GM18909 (cell line): ENCODE results near the gene BHMT2.

ENCODE experiments used
- ATAC-seq: cut with Tn5 transposase; IDR thresholded peaks from one replicate; pipeline ENCODE4 v1.9.1; 2021; ENCODE audit warnings: mild to moderate bottlenecking; ENCODE audit not compliant: unreplicated experiment, poor library complexity

BHMT2 gene

GRCh38 chr5:79059674-79060073 lies 9.9 kb upstream of the BHMT2 start:
- ATAC-seq = no peak

- no peak for ATAC-seq
Observed at GRCh38 chr5:79062436-79062835, 7.1 kb upstream of the BHMT2 start.

DNA sequence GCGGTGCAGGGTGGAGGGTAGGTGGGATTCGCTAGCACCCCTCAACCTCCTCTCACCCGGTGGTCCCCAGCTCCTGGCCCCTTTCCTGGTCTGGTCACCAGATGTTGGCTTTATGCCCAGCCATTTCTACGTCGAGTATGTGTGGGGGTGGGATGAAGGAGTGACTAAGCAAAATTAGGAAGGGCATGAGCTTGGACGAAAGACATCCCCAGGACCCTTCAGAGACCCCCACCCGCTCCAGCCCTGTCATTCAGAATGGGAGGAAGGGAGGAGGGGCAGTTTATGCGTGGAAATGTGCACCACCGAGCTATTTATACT lies 742 bp downstream of the BHMT2 start:
- ATAC-seq = no peak

DNA sequence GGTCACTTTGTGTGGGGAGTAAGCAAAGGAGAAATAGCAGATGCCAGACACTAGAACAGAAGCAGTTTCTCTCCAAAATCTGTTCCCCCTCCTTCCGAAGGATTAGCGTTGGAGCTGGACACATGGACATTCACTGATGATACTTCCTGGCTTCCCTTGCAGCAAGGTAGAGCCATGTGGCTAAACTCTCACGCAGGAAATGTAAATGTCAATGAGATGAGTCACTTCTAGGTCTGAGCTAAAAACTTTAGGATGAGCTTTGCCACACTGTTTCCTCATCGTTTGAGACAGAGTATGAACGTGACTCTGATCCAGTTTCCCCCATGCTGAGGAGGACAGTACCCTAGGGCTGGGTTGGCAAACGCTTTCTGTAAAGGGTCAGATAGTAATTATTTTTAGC lies 5.1 kb downstream of the BHMT2 start:
- ATAC-seq = no peak

- no peak for ATAC-seq
Observed at GRCh38 chr5:79075646-79076426, 6.3 kb downstream of the BHMT2 start.

DNA sequence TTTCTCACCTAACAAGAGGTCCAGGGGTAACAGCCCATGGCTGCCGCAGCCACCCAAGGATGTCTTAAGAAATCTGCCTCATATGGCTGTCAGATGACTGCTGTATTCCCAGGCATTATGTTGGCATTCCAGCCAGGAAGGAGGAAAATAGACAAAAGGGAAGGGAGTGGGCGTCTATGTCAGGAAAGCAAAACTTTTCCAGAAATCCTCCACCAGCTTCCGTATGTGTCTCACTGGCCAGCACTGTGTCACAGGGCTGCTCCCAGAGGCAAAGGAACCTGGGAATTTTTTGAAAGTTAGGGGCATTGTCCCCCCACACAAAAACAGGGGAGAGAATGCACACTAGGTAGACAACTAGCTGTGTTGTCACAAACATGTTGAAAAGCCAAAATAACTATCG lies 7.3 kb downstream of the BHMT2 start:
- ATAC-seq = no peak

- no peak for ATAC-seq
Observed at GRCh38 chr5:79077680-79078365, 8.3 kb downstream of the BHMT2 start.

DNA sequence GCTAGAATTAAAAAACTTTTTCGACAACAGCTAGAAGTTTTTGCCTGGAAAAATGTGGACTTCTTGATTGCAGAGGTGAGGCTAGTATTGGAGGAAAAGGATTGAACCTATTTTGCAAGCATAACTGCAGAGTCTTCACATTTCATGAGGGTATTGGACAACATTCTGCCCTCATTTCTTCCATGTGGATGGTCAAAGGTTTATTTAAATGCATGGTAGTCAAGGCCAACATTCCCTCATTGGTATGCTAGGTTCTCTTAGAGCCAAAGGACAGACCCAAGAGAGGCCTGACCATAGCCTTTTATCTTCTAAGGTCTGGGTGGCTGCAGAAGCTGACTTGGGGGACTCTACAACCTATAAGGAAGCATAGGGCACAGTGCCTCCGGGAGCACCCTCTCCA lies 11.2 kb downstream of the BHMT2 start:
- ATAC-seq = no peak

DNA sequence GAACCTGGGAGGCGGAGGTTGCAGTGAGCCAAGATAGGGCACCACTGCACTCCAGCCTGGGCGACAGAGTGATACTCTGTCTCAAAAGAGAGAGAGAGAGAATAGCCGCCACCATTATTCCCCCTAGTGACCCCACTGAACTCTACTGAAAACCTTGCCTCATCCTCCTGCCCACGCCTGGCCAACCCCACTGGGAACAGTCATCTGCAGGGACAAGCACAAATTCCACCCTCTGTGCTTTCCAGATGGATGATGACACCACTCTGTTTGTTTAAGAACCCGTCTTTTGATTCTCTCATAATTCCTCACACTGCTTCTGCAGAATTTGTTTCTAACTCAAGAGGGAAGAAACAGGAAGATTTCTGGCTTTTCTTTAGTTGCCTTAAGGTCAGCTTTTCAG lies 12.2 kb downstream of the BHMT2 start:
- ATAC-seq = no peak

DNA sequence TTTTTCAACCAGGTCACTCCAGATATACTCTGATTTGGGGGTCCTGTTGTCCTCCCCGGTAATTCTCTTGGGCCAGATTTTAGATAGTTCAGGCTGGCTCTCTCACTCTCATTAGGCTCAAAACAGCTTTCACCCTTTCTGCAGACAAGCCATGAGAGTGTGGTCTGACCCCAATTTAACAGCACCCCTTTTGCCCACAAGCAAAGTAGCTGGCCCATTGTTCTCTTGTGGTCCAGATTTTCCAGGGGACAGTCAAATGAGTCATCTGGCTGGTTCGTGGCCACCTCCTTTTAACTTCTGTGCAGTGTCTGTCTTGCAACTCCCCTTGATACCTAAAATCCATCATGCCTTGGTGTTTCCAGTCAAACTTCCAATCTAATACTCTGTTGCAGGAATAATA lies 16.5 kb downstream of the BHMT2 start:
- no peak for ATAC-seq

DNA sequence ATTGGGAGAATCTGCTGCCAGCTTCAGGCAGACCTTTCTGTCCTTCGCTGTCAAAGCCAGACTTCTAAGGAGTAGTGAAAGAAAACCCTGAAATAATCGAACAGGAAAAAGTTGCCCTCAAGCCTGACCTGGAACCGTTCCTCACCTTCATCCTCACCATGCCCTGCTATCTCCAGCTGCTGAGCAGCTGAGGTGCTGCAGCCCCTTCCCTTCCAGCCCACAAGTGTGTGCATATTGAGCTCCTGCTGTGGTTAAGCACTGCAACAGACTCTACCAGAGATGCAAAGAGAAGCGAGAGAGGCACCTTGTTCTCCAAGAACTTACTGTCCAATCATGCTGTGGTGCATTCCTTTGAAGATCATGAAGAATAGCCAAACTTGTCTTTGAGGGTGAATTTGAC lies 18.9 kb downstream of the BHMT2 start:
- no peak for ATAC-seq

DNA sequence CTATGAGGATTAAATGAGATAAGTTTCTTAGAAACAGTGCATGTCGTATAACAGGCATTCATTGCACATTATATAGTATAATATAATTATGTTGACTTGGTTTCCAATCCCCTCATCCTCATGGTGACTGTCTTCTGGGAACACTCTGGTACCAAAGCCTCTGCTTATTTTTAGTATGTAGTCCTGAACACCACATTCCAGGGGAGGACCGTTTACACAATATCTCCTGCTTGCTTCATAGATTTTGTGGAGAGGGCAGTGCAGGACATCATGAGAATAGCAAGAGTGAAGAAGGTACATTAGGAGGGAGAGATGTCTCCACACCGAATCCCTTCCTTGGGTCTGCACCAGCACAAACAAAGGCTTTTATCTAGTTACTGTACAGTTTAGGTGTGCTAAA lies 21.5 kb downstream of the BHMT2 start:
- ATAC-seq = no peak

- no peak for ATAC-seq
Observed at GRCh38 chr5:79093762-79094161, 24.2 kb downstream of the BHMT2 start.

DNA sequence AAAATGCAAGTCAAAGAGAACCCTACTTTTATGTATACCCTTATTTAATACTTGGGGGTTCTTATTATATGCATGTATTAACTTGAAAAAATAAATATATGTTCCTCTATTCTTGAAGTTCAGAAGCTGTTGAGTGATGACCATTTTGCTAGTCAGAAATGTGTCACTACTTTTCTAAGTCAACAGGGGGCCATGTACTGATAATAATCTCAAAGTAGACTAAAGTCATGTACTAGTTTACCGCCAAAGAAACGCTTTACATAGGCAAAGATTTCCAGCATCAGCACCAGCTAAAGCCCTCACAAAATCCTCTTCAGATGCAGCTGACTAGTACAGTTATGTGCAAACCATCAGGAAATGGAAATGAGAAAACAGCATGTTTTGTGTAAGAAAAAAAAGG lies 36.3 kb downstream of the BHMT2 start:
- no peak for ATAC-seq

DNA sequence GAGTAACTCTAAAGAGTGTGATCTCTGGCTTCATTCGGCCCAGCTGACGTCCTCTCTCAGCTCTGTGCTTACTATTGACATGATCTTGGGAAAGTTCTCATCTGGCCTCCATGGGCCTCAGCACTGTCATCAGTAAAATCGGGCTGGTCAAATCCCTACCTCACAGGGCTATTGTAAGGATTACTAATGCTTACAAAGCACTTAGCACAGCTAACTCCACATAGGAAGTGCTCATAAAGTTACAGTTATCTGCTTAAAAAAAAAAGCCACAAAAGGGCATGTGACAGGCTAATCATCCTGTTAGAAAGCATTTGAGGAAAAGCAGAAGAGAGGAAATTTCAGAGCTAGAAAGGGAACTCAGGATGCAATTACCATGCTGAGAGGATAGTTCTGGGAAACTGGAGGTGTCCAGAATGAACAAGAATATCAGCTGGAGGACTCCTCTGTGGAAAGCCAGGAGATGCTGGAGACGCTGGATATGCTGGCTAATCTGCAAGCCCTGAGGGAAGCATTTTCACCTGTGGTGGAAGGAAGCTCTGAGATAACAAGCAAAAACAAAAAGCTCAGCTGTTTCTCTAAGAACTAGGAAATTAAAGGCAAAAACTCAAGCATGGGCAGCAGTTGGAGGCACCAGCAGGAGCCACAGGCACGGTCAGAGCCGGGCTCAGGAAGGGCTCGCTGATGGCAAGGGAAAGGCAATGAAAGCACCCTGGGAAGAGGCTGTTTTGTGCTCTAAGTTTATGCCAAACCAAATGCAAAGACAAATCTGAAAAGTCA lies 37.6 kb downstream of the BHMT2 start:
- ATAC-seq = no peak

GRCh38 chr5:79108086-79108485 lies 38.5 kb downstream of the BHMT2 start:
- no peak for ATAC-seq

DNA sequence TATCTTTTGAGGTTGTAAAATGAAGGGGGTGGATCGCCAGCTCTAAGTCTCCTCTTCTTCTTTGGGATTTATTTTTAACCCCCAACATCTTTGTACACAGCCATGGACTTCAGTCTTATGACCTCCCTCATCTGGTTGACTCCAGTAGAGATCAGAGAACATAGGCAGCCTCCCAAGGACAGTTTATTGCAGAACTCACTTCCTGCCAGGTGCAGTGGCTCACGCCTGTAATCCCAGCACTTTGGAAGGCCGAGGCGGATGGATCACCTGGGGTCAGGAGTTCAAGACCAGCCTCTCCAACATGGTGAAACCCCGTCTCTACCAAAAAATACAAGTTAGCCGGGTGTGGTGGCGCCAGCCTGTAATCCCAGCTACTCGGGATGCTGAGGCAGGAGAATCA lies 39.2 kb downstream of the BHMT2 start:
- ATAC-seq = no peak

GRCh38 chr5:79109527-79110492 lies 40.2 kb downstream of the BHMT2 start:
- no peak for ATAC-seq

GRCh38 chr5:79111387-79111959 lies 41.9 kb downstream of the BHMT2 start, which contains the start of gene BHMT:
BHMT (plus strand) TSS chr5:79111809; CDS start chr5:79111886, 77 bp downstream.
- no peak for ATAC-seq
